IPS DF 4.7 (cell line): ENCODE measurements around the gene FGF23.
"Not testable (repeated sequence)": the region's sequence is repeated elsewhere in the genome, so short reads cannot be mapped to it uniquely, and the experiment has no call there.

ENCODE experiments used
- DNase-seq: peaks from one replicate; pipeline ENCODE4 v3.0.0-alpha.2; 2013; ENCODE audit warnings: low spot score; ENCODE audit errors: extremely low read depth

Gene FGF23

DNA sequence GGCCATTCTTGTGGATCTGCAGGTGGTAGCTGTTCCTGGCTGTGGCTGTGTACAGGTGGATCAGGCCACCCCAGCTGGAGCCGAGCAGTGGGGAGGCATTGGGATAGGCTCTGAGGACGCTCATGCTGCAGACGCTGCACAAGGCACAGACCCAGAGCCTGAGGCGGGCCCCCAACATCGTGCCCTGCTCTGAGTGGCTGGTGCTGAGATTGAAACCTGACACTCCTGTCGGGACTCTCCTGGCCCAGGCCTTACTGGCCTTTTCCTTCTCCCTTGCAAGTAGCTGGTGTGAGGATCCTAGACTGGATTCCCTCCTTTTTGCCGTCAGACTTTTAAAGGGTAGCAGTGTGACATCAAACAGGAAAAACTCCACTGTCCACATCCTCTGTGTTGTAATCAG, at the start of gene FGF23:
Gene FGF23, minus strand, starts transcription at position 308 of the 400 bp plus-strand sequence. Its CDS starts 130 bp downstream, at position 178.
- DNase-seq, result no peak

DNA sequence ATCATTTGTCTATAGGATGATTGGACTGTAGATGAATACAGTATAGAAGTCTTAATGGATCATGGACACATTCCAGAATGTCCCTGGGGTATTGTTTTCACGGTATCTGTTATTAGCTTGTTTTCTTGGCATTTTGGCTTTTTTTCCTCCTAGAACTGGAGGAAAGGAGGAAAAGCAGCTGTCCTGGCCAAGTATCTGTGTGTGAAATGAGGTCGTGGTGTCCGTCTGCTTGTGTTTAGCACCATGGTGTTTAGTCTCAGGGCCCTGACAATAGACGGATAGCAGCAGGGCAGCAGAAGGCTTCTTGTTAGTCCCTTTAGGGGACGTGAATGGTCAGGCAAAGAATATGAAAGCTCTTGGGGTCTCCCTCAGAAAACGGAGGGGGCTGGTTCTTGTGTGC, 44.9 kb upstream of the FGF23 start:
- DNase-seq, result no peak

DNA sequence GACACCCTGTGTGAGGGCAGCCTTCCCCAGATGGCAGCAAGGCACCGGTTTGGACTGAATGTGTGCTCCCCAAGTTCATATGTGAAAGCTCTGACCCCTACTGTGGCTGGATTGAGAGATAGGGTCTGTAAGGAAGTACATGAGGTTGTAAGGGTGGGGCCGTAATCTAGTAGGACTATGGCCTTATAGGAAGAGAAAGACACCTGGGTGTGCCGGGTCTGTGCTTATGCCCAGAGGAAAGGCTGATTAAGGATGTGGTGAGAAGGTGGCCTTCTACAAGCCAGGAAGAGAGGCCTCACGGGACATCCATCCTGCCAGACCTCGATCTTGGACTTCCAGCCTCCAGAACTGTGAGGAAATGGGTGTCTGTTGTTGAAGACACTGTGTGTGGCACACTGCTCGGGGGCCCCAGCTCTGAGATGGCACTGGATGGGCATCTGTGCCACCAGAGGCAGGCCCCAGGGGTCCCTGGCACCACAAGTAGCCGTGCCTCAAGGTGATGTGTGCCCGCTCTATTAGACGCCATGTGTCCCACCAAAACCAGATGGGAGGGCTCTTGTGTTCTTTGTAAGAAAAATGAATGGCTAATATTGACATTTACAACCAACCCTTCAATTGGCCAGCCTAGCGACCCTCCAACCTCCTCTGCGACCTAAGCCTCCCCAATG, 44.1 kb upstream of the FGF23 start:
- DNase-seq, result no peak

DNA sequence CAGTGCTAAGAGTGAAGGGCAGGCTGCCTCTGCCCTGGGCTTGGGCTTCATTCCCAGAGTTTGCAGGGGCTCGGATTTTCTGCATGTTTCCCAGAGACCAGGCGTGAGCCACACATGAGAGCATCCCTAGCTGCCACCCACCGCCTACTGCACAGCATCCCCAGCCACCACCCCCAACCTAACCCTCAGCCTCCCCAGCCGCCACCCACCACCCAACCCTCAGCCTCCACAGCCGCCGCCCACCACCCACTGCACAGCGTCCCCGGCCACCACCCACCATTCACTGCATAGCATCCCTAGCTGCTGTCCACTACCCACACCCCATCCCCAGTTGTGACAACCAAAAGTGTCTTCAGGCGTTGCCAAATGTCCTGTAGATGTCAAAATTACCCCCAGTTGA, 43.5 kb upstream of the FGF23 start:
- no peak for DNase-seq

DNA sequence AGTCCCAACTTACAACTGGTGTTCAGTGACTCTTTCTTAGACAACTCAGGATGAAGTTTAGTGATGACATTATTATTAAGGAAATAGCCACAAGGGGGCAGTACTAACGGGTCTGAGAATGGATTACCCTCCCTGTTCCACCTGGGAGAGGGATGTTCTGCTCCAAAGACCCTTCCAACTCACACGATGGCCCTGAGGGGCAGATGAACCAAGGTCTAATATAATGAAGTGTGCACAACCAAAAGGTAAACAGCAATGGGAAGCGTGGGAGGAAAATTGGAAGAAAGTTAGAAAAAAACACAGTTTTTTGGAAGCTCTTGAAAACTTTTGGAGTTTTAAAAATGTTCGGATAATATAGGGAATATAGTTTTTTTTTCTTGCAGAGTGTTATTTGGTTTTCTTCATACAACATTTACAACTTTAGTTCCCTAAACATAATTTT, 42.1 kb upstream of the FGF23 start:
- DNase-seq, result no peak

DNA sequence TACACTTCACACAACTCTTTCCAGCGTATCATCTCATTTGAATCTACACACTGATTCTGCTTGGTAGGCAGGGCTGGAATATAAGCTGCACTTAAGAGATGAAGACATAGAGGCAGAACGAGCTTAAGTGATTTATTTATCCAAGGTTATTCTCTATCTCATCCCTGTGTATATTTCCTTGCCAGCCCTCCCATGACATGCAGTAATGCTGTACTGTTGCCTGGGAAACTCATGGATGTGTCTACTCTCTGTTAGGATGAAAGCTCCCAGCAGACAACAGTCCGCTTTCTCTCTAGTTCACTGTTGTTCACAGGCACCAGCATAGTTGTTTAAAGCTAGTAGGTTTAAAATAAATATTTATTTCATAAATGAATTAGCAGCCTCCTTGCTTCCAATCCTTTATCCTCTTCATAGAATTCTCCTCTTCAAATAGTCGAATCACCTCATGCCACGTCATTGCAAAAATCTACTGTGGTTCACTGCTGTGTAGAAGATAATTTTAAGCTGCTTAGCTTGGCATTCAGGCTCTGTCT, 40.7 kb upstream of the FGF23 start:
- no peak for DNase-seq

DNA sequence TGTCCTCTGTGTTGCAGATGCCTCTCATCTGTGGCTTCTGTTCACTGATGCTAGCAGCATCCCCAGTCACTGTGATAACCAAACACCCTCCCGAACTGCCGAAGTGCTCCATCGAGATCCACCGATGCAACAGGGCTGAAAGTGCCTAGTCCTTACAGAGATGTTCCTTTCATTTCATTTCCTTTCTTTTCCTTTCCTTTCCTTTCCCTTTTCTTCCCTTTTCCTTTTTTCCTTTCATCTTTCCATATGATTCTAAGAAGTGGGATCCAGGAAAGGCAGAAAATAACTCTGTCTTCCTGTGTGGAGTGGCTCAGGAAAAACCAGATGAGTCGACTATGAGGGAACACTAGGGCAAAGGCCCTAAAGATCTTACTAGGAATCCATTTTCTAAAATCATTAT, 39.4 kb upstream of the FGF23 start:
- DNase-seq, result no peak

DNA sequence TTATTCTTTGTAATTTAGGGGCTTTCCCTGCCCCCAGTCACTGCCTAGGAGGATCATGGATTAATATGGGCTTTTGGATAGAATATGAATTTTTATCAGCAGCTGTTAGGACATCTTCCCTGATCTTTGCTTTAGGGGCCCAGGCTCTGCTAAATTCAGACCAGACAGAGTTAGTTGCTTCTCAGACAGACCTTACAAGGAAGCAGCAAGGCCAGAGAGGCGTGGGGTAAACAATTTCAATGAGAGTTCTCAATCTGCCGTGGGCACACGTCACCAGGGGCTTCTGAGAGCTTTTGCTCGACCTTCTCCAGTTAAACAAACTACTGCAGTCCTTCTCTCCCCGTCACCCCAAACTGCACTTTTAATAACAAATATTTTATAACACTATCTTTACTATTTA, 38.4 kb upstream of the FGF23 start:
- DNase-seq, result no peak

DNA sequence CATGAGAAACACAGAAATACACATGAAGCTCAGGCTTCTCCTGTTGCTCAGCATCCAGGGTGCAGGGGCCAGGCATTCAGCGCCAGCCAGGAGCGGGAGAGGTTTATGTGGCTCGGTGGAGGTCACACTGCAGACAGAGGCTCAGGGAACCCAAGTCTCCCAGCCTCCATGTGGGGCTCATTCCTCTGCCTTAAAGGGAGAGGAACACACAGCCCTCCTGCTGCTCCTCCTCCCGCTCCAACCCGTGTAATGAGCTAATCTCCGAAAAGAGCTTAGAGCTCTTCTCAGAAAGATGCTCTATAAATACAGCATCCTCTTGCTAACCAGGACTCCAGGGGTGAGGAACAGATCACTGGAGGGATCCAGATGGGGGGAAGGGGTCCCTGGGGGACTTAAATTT, 37.9 kb upstream of the FGF23 start:
- DNase-seq, result no peak

DNA sequence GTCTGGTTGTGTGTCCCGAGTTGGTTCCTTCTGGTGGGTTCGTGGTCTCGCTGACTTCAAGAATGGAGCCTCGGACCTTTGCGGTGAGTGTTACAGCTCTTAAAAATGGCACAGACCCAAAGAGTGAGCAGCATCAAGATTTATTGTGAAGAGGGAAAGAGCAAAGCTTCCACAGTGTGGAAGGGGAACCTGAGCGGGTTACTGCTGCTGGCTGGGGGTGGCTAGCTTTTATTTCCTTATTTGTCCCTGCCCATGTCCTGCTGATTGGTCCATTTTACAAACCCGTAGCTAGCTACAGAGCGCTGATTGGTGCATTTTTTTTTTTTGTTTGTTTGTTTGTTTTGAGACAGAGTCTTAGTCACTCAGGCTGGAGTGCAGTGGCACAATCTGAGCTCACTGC, 36.8 kb upstream of the FGF23 start:
- DNase-seq, result no peak

DNA sequence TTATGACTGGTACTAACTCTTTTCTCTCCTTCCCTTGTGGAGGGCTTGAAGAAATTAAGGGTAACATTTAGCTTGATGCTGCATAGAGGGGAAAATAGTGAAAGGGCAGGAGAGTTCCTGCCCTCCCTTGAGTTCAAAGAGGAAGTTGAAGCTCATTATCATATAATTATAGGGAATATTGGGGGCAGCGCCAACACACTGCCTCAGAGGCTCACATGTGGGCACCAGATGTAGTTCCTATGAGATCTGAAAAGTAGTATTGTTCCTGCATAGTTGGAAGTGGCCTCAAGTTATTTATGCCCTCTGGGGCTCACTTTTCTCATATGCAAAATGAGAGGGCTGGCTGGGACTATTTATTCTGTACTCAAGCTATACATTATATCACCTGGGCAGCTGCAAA, 33.0 kb upstream of the FGF23 start:
- no peak for DNase-seq

DNA sequence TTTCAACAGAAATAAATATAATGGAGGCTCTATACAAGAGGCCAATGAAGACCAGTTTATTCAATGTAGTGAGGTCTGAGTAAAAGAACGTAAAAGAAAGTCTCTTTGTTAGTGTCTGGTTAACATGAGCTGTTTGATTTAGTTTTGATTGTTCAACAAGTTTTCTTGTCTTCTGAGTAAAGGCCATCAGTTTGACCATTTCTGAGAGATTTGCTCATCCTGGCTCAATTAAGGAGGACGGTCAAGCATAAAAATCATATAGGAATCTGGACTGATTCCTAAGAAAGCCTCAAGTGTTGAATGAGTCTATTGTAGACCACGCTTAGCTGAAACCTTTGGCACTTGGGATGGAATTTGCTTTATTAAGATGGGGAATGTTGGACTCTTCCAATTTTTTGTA, 32.5 kb upstream of the FGF23 start:
- DNase-seq, result no peak

DNA sequence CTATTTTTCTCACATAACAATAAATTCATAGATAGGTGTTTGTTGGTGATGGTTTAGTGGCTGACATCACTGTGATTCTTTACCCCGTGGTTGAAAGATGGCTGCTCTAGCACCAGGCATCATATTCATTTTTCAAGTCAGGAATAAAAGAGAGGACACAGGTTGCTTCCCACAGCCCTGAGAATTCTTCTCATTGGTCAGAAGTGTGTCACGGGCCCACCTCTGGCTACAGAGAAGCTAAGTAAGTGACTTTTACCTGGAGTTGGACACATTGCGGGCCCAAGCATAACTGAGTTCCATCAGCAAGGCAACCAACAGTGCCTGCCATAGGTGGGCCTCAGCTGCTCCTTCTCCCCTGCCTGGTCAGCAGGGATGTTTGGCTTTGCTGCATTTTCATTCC, 27.6 kb upstream of the FGF23 start:
- DNase-seq, result no peak

DNA sequence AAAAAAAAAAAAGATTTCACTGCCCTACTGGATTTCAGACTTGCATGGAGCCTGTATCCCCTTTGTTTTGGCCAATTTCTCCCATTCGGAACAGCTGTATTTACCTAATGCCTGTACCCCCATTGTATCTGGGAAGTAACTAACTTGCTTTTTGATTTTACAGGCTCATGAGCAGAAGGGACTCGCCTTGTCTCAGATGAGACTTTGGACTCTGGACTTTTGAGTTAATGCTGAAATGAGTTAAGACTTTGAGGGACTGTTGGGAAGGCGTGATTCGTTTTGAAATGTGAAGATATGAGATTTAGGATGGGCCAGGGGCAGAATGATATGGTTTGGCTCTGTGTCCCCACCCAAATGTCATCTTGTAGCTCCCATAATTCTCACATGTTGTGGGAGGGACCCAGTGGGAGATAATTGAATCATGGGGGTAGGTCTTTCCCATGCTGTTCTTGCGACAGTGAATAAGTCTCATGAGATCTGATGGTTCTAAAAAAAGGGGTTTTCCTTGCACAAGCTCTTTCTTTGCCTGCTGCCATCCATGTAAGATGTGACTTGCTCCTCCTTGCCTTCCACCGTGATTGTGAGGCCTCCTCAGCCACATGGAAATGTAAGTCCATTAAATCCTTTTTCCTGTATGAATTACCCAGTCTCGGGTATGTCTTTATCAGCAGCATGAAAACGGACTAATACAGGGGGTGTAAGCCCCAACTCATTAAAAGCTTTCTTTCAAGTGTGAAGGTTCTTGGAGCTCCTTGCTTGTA, 25.5 kb upstream of the FGF23 start:
- DNase-seq, result not testable (repeated sequence)

DNA sequence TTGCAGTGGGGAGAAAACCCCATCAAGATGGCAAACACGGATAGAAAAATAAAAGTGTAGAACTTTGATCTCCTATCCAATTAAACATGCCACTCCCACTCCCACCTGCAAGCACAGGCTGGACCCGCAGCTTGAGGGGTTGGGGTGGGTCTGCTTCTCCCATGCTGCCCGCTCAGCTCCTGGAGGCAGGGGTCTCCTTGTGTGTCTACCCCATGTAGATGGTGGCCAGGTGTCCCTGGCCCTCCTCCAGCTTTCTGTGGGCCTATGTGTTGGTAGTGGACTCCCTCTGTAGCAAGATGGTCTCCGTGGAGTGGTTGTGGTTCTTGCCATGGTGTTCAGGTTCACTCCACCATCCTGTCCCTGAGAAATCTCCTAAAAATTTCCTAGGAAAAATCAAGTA, 23.5 kb upstream of the FGF23 start:
- no peak for DNase-seq

DNA sequence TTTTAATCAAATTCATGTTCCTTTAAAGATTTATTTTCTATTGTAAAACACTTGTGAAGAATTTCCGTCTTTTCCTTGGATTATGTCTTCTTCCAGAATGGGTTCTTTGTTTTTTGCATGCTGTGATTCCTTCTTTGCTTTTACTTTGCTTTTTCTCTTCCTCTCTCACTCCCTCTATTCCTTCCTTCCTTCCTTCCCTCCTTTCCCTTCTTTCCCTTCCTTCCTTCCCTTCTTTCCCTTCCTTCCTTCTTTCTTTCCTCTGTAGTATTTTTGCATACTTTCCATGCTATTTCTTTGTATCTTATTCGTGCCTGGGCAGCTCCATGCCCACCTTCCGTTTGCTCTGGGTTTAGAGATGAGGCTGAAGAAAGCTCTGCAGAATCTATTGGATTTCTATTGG, 21.6 kb upstream of the FGF23 start:
- DNase-seq, result no peak

DNA sequence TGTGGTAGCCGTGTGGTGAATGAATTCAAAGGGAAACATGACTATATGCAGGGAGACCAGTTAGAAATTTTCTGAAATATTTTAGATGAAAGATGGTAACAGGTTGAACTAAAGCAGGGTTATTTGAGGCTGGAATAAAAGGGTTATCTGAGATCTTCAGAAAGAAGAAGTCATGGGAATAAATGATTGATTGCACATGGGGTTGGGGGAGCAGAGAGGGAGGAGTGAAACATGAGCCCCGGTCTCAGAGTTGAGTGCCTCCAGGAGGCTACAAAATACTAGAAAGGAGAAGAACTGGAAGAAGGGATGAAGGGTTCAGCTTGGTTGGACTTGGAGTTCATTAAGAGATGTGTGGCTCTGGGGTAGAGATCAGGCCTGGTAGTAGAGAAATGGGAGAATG, 16.3 kb upstream of the FGF23 start:
- no peak for DNase-seq

DNA sequence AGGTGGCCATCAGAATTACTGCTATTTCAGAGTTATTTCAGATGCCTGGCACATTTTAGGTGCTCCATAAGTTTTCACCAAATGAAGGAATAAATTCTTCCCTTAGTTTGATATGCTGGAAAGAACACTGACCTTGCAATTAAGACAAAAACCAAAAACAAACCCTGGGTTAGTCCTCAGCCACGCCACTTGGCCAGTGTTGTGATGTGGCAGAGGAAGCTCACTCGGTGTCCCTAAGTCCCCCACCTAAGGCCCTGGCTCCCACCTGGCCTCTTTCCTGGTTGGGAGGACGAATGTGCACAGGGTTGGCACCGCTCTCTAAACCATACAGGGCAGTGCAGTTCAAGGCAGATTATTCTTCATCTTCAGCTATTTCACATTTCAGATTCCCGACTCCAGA, 13.7 kb upstream of the FGF23 start:
- no peak for DNase-seq

DNA sequence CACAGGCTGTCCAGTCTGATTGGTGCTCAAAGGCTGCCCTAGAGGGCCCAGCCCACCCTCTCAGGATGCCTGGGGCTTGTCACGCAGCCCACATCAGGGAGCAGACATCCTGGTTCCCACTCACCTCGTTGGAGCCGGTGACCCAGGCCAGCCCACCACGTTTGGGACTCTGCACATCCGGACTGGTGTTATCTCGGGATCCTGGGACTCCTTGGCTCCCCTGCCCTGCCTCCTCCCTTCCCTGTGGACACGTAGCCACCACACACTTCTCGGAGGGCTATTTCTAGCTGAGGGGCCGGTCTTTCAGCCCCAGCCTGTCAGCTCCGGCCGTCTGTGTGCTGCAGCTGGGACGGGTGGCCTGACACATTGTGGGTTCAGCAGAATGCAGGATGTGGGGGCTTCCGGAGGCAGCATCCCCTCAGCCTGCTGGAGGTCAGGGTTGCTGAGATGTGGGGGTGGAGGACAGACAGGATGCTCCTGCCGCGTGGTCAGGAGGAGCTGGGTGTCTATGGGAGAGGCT, 12.8 kb upstream of the FGF23 start:
- DNase-seq, result no peak

DNA sequence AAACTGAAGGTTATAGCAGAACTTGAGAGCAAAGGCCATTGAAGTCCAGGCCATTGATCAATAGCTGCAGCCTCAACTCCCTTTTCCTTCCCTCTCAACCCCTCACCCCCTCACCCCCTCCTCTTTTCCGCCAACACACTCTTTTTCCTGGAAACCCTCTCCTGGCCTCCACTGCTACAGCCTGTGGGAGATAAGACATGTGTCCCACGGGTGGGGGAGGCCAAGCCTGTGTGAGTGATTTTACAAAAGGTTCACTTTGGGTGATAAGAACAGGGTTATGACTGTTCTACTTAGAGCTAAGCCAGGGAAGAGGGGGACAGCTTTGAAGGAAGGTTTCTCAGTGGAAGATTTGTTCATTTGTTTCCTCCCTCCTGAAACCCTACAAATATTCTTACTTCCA, 9.2 kb upstream of the FGF23 start:
- DNase-seq, result no peak

DNA sequence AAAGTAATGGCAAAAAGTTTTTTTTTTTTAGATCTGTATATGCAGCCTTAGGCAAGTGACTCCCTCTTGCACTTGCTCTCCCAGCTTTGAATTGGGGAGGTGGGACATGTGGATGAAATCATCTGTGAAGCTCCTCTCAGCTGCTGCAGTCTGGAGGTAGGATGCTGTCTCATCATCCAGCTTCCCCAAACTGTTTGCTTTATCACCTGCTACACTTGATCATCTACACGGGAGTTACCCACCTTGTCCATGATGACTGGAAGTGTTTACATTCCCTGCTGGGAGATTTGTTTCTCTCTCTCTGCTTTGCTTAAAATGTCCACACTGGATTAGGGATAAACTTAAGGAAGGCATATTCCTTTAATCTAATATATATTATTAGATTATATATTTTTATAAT, 8.5 kb upstream of the FGF23 start:
- no peak for DNase-seq

DNA sequence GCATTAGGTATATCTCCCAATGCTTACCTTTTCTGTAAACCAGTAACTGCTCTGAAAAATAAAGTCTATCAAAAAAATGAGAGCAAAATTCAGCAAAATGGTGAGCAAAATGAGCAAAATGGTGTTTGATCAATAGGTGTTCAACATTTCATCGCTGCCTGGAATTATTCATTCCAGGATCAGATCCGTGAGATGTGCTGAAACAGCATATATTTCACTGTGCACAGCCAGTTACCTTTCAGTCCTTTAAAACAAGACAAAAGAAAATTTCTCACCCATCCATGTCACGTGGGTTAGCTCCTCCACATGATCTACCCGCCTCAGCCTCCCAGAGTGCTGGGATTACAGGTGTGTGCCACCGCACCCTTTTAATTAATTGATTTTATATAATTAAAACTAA, 8.1 kb upstream of the FGF23 start:
- no peak for DNase-seq

DNA sequence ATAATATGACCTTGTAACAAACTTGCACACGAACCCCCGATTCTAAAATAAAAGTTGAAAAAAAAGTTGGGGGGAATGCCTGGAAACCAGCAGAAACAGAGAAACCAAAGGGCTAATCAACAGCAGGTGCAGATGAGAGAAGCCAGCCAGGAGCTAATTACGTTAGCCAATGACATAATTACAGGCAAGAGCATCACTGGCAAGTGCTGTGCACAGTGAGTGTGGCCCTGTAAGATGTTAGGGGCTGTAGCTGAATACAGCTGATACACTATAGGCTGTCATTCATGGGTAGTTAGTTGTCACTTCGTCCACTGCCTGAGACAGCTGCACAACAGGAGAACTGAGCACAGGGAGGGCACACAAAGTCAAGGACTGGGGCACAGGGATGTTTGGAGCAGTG, 7.3 kb upstream of the FGF23 start:
- DNase-seq, result no peak
